Panc1 (cell line): ENCODE data around the gene EHD4.

Experiments
- CTCF ChIP-seq: fragments of 450-650 bp; IDR thresholded peaks from 2 replicates; pipeline ENCODE4 v1.5.1; 2017; ENCODE audit warnings: mild to moderate bottlenecking
- POLR2AphosphoS5 ChIP-seq: IDR thresholded peaks from 2 replicates; pipeline ENCODE4 v1.6.1; 2012; ENCODE audit warnings: mild to moderate bottlenecking, low read depth, low read length, moderate library complexity
- REST ChIP-seq, 2 experiments: IDR thresholded peaks; 2 replicates each; pipeline ENCODE4 v1.6.1; 2011 to 2012; ENCODE audit warnings: low read depth in 2 of 2, control low read depth in 1 of 2, low read length in 1 of 2, mild to moderate bottlenecking in 1 of 2, moderate library complexity in 1 of 2; ENCODE audit not compliant: insufficient read depth in 1 of 2
- SIN3A ChIP-seq: IDR thresholded peaks from 2 replicates; pipeline ENCODE4 v1.6.1; 2012; ENCODE audit warnings: low read depth, mild to moderate bottlenecking, low read length, moderate library complexity, borderline replicate concordance; ENCODE audit not compliant: insufficient read depth

GRCh38 chr15:41914411-41914810 lies 57.9 kb downstream of the EHD4 start:
- TF ChIP-seq CTCF (no peak), POLR2AphosphoS5 (no peak), REST (IDR thresholded peaks at IDR 0.05; ENCODE audit: insufficient read depth in 1 of 2, low read depth in 2 of 2, low read length in 1 of 2) (no peak), SIN3A (no peak)
